ENCODE measurements around the gene TK2.
A peak's percentile ranks its signal among the peaks of the same experiment; 100 is the strongest.
"Not testable (repeated sequence)": the region's sequence is repeated elsewhere in the genome, so short reads cannot be mapped to it uniquely, and the experiment has no call there.

The TK2 gene

GRCh38 chr16:66549284-66550131 is at the start of gene TK2:
TK2 (minus strand) TSS chr16:66550122; CDS start chr16:66550061, 61 bp downstream.
- in situ Hi-C loops (cut with HindIII; ENCODE audit: low pct_ligation_motif_present, low pct_unique_long_range_greater_than_20kb, low sequenced_read_pairs) = no loop called here
- peak; percentile 69 for DNase-seq

- in situ Hi-C loops (cut with HindIII; ENCODE audit: low pct_ligation_motif_present, low pct_unique_long_range_greater_than_20kb, low sequenced_read_pairs) = no loop called here
- no peak for DNase-seq
These were observed 48.2 kb upstream of the TK2 start for GRCh38 chr16:66598111-66598510.

- no peak for DNase-seq
- in situ Hi-C loops (cut with HindIII; ENCODE audit: low pct_ligation_motif_present, low pct_unique_long_range_greater_than_20kb, low sequenced_read_pairs) = no loop called here
These were observed 47.3 kb upstream of the TK2 start for GRCh38 chr16:66596986-66597848.

- DNase-seq; in situ Hi-C loops (cut with HindIII; ENCODE audit: low pct_ligation_motif_present, low pct_unique_long_range_greater_than_20kb, low sequenced_read_pairs): not testable (repeated sequence)
These were observed 46.6 kb upstream of the TK2 start for GRCh38 chr16:66596559-66596958.

- in situ Hi-C loops (cut with HindIII; ENCODE audit: low pct_ligation_motif_present, low pct_unique_long_range_greater_than_20kb, low sequenced_read_pairs) = no loop called here
- DNase-seq = no peak
These were observed 44.8 kb upstream of the TK2 start for GRCh38 chr16:66594739-66595138.

GRCh38 chr16:66592814-66593213 is 42.9 kb upstream of the TK2 start:
- DNase-seq = no peak
- in situ Hi-C loops (cut with HindIII; ENCODE audit: low pct_ligation_motif_present, low pct_unique_long_range_greater_than_20kb, low sequenced_read_pairs) = no loop called here

- DNase-seq = no peak
- in situ Hi-C loops (cut with HindIII; ENCODE audit: low pct_ligation_motif_present, low pct_unique_long_range_greater_than_20kb, low sequenced_read_pairs) = no loop called here
These were observed 42.3 kb upstream of the TK2 start for GRCh38 chr16:66592241-66592640.

GRCh38 chr16:66591018-66591417 is 41.1 kb upstream of the TK2 start:
- in situ Hi-C loops (cut with HindIII; ENCODE audit: low pct_ligation_motif_present, low pct_unique_long_range_greater_than_20kb, low sequenced_read_pairs) = no loop called here
- no peak for DNase-seq

- in situ Hi-C loops (cut with HindIII; ENCODE audit: low pct_ligation_motif_present, low pct_unique_long_range_greater_than_20kb, low sequenced_read_pairs) = no loop called here
- DNase-seq = no peak
These were observed 40.4 kb upstream of the TK2 start for GRCh38 chr16:66590322-66590721.

GRCh38 chr16:66588981-66589713 is 39.2 kb upstream of the TK2 start:
- DNase-seq = peak; percentile 66
- in situ Hi-C loops (cut with HindIII; ENCODE audit: low pct_ligation_motif_present, low pct_unique_long_range_greater_than_20kb, low sequenced_read_pairs) = no loop called here

- in situ Hi-C loops (cut with HindIII; ENCODE audit: low pct_ligation_motif_present, low pct_unique_long_range_greater_than_20kb, low sequenced_read_pairs) = no loop called here
- DNase-seq = no peak
These were observed 38.1 kb upstream of the TK2 start for GRCh38 chr16:66587881-66588600.

- no peak for DNase-seq
- in situ Hi-C loops (cut with HindIII; ENCODE audit: low pct_ligation_motif_present, low pct_unique_long_range_greater_than_20kb, low sequenced_read_pairs) = no loop called here
These were observed 35.7 kb upstream of the TK2 start for GRCh38 chr16:66585481-66586239.

GRCh38 chr16:66581246-66581952 is 31.5 kb upstream of the TK2 start:
- no peak for DNase-seq

GRCh38 chr16:66580605-66581209 is 30.8 kb upstream of the TK2 start:
- peak; percentile 10 for DNase-seq
- in situ Hi-C loops (cut with HindIII; ENCODE audit: low pct_ligation_motif_present, low pct_unique_long_range_greater_than_20kb, low sequenced_read_pairs) = no loop called here

More at GRCh38 chr16:66581246-66581952, 31.5 kb upstream of the TK2 start:
- in situ Hi-C loops (cut with HindIII; ENCODE audit: low pct_ligation_motif_present, low pct_unique_long_range_greater_than_20kb, low sequenced_read_pairs) = no loop called here

GRCh38 chr16:66578651-66579531 is 29.0 kb upstream of the TK2 start, which contains the start of gene CMTM2:
CMTM2 (plus strand) TSS chr16:66579463; CDS start chr16:66579608, 145 bp downstream.
- no peak for DNase-seq
- in situ Hi-C loops (cut with HindIII; ENCODE audit: low pct_ligation_motif_present, low pct_unique_long_range_greater_than_20kb, low sequenced_read_pairs) = no loop called here

GRCh38 chr16:66576296-66576695 is 26.4 kb upstream of the TK2 start:
- DNase-seq = no peak
- in situ Hi-C loops (cut with HindIII; ENCODE audit: low pct_ligation_motif_present, low pct_unique_long_range_greater_than_20kb, low sequenced_read_pairs) = no loop called here

All from ACHN (cell line).